ENCODE results near the gene IDNK. TPM values are rescaled to one million over a fixed set of nuclear protein-coding genes. Genes with fewer than 3 reads are reported as not detected.
A peak's percentile ranks its signal among the peaks of the same experiment; 100 is the strongest.
"Not testable (repeated sequence)": the region's sequence is repeated elsewhere in the genome, so short reads cannot be mapped to it uniquely, and the experiment has no call there.

IDNK gene
- total RNA-seq, 1 donor from 2014 or later, result 3.5 TPM

- H3K4me3 ChIP-seq, result no peak overlapping the region
- TF ChIP-seq CTCF (IDR thresholded peaks at IDR 0.05; ENCODE audit: borderline replicate concordance), result no peak
- H3K4me1 ChIP-seq, result no peaks in the 10 kb centered on the region
- intact Hi-C loops (cut with micrococcal nuclease), result no loop called here
- H3K36me3 ChIP-seq, result peaks cover 5% of the 10 kb centered on the region
- no peaks in the 10 kb centered on the region for H3K9me3 ChIP-seq (replicated peaks)
- no peaks in the 10 kb centered on the region for H3K27me3 ChIP-seq (ENCODE audit: low read depth)
- DNase-seq, result no peak
- no peak overlapping the region for H3K27ac ChIP-seq (replicated peaks)
These were observed 34.7 kb upstream of the IDNK start for GRCh38 chr9:83588256-83588655.

- Histone ChIP-seq H3K9me3 (replicated peaks) (no peaks in the 10 kb centered on the region), H3K36me3 (no peaks in the 10 kb centered on the region), H3K27me3 (ENCODE audit: low read depth) (no peaks in the 10 kb centered on the region), H3K4me3 (no peak overlapping the region), H3K27ac (replicated peaks) (no peak overlapping the region), H3K4me1 (no peaks in the 10 kb centered on the region)
- intact Hi-C loops (cut with micrococcal nuclease), result no loop called here
- DNase-seq, result no peak
- peak; percentile 75 for TF ChIP-seq CTCF (IDR thresholded peaks at IDR 0.05; ENCODE audit: borderline replicate concordance)
These were observed 25.9 kb upstream of the IDNK start for GRCh38 chr9:83596899-83597504.

GRCh38 chr9:83598487-83598886 lies 24.5 kb upstream of the IDNK start:
- no peaks in the 10 kb centered on the region for H3K4me1 ChIP-seq
- no peaks in the 10 kb centered on the region for H3K36me3 ChIP-seq
- no peaks in the 10 kb centered on the region for H3K27me3 ChIP-seq (ENCODE audit: low read depth)
- no peak overlapping the region for H3K27ac ChIP-seq (replicated peaks)
- H3K9me3 ChIP-seq (replicated peaks), result no peaks in the 10 kb centered on the region
- TF ChIP-seq CTCF (IDR thresholded peaks at IDR 0.05; ENCODE audit: borderline replicate concordance), result no peak
- DNase-seq, result no peak
- H3K4me3 ChIP-seq, result no peak overlapping the region
- intact Hi-C loops (cut with micrococcal nuclease), result no loop called here

GRCh38 chr9:83599071-83599470 lies 23.9 kb upstream of the IDNK start:
- intact Hi-C loops (cut with micrococcal nuclease), result no loop called here
- no peak for TF ChIP-seq CTCF (IDR thresholded peaks at IDR 0.05; ENCODE audit: borderline replicate concordance)

GRCh38 chr9:83601463-83601862 lies 21.5 kb upstream of the IDNK start:
- H3K9me3 ChIP-seq (replicated peaks), result no peaks in the 10 kb centered on the region
- no peak overlapping the region for H3K4me3 ChIP-seq
- H3K27ac ChIP-seq (replicated peaks), result no peak overlapping the region
- TF ChIP-seq CTCF (IDR thresholded peaks at IDR 0.05; ENCODE audit: borderline replicate concordance), result no peak
- no peaks in the 10 kb centered on the region for H3K36me3 ChIP-seq
- H3K27me3 ChIP-seq (ENCODE audit: low read depth), result no peaks in the 10 kb centered on the region
- intact Hi-C loops (cut with micrococcal nuclease), result no loop called here
- H3K4me1 ChIP-seq, result no peaks in the 10 kb centered on the region
- no peak for DNase-seq

More at GRCh38 chr9:83599071-83599470, 23.9 kb upstream of the IDNK start:
- Histone ChIP-seq H3K27ac (replicated peaks) (no peak overlapping the region), H3K27me3 (ENCODE audit: low read depth) (no peaks in the 10 kb centered on the region), H3K4me1 (no peaks in the 10 kb centered on the region), H3K36me3 (no peaks in the 10 kb centered on the region), H3K4me3 (no peak overlapping the region), H3K9me3 (replicated peaks) (no peaks in the 10 kb centered on the region)
- DNase-seq, result no peak

GRCh38 chr9:83607620-83608019 lies 15.3 kb upstream of the IDNK start:
- H3K4me3 ChIP-seq; H3K27me3 ChIP-seq (ENCODE audit: low read depth); intact Hi-C loops (cut with micrococcal nuclease); DNase-seq; H3K36me3 ChIP-seq; H3K27ac ChIP-seq (replicated peaks); H3K4me1 ChIP-seq: not testable (repeated sequence)
- H3K9me3 ChIP-seq (replicated peaks), result peaks cover 10% of the 10 kb centered on the region

GRCh38 chr9:83613298-83613697 lies 9.6 kb upstream of the IDNK start:
- H3K36me3 ChIP-seq; intact Hi-C loops (cut with micrococcal nuclease); H3K27ac ChIP-seq (replicated peaks); H3K4me3 ChIP-seq; H3K9me3 ChIP-seq (replicated peaks); DNase-seq; H3K4me1 ChIP-seq; H3K27me3 ChIP-seq (ENCODE audit: low read depth): not testable (repeated sequence)

Data from left ventricle myocardium inferior (tissue), 1 donor.